IPS-NIHi7 (cell line): ENCODE results near the gene P3H3.
"Not testable (repeated sequence)": the region's sequence is repeated elsewhere in the genome, so short reads cannot be mapped to it uniquely, and the experiment has no call there.

ENCODE experiments used
- DNase-seq: peaks from one replicate; pipeline ENCODE4 v3.0.0; 2012; ENCODE audit warnings: mixed read lengths; ENCODE audit errors: extremely low spot score

The P3H3 gene

DNA sequence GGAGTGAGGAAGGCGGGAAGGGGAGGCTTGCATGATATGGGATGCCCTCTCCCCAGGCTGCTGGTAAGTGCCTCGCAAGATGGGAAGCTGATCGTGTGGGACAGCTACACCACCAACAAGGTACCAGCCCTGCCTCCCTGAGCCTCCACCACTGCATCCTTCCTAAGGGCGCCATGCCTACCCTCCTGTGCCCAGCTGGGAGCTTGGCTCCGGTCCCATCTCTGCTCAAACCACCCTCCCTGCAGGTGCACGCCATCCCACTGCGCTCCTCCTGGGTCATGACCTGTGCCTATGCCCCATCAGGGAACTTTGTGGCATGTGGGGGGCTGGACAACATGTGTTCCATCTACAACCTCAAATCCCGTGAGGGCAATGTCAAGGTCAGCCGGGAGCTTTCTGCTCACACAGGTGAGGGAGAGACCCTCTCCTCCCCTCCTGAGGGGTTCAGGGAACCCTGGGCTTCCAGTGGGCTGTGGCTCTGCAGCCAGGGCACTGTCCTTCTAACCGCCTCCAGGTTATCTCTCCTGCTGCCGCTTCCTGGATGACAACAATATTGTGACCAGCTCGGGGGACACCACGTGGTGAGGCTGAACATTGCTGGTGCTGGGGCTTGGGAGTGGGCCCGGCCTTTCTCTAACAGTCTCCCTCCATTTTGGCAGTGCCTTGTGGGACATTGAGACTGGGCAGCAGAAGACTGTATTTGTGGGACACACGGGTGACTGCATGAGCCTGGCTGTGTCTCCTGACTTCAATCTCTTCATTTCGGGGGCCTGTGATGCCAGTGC lies 15.1 kb downstream of the P3H3 start:
- DNase-seq, result peak; percentile 58

DNA sequence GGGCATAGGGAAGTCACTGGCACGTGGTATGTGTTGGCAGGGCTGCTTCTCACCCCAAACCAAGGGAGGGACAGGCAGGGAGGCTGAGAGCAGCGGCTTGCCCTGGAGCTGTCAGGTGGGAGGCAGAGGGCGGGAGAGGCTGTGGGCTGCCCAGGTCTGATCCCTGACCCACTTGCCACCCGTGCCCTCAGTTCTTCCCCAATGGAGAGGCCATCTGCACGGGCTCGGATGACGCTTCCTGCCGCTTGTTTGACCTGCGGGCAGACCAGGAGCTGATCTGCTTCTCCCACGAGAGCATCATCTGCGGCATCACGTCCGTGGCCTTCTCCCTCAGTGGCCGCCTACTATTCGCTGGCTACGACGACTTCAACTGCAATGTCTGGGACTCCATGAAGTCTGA lies 17.2 kb downstream of the P3H3 start:
- no peak for DNase-seq

DNA sequence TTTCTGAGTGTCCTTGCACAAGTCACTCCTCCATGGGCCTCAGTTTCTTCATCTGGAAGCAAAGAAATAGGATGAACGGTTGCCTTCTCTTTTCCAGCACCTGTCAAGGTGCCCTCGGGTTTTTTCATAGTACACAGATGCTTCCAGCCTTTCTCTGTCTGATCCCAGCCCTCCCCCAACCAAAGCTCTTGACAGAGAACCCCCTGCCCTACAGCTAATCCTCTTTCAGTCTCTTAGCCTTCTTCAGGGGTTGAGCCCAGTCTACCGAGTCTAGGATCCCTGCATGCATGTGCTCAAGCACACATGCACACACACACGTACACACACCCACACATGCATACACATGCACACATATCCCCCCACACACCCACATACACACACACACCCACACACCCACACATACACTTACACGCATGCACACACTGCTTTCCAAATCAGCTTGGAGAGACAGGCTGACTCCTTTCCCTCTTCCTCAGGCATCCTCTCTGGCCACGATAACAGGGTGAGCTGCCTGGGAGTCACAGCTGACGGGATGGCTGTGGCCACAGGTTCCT lies 18.2 kb downstream of the P3H3 start:
- DNase-seq, result no peak

DNA sequence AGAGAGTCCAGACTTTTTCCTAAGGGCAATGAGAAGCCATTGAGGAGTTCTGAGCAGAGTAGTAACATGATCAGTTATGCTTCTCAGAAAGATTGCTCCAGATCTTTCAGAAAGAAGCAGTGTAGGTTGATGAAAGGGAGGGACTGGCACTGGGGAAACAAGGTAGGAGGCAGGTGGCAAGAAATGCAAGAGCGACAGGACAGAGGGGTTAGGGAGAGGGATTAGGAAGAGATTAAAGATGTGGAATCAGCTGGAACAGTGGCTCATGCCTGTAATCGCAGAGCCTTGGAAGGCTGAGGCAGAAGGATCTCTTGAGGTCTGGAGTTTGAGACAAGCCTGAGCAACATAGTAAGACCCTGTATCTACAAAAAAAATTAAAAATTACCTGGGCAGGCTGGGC lies 19.5 kb downstream of the P3H3 start:
- DNase-seq, result no peak

DNA sequence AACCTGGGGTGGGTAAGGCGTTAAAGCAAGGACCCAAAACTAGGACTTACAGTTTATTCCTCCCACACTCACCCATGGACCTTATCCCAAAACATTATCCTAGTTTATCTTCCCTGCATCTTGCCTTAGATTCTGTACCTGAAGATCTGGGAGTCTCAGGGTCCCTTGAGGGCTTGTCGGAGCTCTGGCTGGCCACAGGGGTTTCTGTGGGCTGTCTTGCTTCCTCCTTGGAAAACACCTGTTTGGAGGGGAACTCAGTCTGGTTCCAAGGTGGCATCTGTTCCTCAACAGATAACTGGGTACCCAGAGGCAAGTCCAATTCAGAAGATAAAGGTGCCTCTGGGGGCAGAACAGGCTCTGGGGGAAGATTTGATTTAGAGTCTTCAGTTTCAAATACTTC lies 21.2 kb downstream of the P3H3 start:
- no peak for DNase-seq

DNA sequence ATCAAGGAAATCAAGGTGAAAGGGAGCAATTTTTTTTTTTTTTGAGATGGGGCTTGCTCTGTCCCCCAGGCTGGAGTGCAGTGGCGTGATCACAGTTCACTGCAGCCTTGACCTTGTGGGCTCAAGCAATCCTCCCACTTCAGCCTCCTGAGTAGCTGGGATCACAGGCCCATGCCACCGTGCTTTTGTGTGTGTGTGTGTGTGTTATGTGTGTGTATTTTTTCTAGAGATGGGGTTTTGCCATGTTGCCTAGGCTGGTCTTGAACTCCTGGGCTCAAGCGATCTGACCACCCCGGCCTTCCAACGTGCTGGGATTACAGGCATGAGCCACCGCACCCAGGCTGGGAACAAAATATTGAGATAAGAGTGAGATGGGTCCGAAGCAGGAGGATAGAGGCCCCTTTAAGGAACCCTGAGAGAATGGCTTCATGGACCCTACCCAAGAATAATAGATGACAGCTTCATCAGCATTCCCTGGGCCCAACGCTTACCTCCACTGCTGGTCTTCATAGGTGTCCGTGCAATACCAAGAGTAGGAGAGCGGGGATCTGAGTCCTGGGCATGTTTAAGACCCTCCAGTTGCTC lies 21.9 kb downstream of the P3H3 start:
- no peak for DNase-seq

DNA sequence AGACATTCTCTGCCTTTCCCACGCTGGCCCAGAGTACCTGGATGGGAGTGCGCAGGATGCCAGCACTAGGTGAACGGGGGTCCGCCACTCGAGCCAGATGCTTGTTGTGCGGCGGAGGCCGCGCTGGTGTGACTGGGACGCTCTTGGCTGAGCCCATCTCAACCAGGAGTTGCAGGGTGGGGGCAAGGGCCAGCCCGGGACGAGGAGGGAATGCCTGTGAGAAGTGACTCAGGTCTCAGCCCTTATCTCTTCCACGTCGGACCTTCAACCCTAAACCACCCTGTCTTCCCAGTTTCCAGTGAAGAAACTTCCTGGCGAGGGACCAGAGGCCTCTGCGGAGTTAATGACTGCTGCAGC lies 22.6 kb downstream of the P3H3 start:
- peak; percentile 41 for DNase-seq

DNA sequence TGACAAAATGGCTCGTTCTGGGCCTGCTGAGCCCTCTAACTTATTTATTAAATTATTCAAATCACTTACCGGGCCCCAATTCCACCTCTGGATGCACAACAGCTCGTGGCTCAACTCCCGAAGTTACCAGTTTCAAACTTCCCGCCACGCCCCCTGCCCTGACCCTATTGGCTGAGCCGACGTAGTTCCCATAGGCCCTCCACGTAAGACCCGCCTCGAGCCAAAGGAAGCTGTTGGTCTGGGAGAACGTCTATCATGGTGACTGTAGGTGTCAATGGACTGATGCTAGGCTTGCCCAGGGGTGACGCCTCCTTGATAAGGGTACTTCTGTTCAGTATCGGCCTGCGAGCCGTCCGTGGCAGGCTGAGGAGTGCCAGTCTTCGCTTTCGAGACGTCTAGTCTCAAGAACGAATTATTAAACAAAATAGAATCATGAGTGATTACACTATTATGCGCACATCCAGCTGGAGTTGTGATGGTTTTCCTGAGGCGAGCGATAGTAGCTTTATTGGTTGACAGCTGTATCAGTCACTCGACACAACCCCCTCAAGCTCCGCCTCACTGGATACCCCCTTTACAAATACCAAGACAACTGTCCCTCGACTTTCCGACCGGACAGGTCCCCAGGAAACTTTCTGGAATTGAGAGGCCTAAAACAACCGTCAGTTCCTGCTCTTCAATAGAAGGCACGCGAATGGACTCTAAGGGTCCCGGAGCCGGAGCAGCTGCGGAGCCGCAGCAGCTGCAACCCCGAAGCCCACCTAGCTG lies 23.1 kb downstream of the P3H3 start, which contains the start of gene CDCA3:
Gene CDCA3, minus strand, starts transcription at position 134 of the 768 bp plus-strand sequence. CDS start 334 bp downstream, outside the sequence.
- peak; percentile 100 for DNase-seq

DNA sequence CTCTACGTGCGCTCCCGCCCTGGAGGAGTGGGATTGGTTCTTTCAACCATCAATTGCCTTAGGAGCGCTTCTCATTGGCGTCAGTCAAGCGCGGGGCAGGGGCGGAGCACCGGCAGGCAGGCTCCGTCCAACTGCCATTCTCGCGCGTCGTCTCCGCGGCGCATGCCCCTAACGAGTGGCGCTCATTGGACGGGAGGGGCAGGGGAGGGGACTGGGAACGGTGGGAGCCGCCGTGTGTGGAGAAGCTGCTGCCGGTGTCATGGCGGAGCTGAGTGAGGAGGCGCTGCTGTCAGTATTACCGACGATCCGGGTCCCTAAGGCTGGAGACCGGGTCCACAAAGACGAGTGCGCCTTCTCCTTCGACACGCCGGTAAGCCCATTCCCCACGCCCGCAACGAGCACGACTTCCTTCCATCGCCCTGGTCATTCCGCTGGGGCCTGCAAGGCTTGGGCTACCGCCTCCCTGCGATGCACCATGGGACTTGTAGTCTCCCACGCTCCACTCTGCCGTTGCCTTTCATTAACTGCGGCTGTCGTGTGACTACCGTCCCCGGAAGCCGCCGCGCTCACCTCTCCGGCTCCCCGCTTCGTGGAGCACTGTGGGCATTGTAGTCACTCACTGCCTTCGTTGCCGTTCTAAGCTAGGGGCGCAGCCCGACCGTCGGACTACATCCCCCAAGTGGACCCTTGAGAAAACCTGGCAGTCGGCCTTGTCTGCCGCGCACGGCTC lies 23.9 kb downstream of the P3H3 start, which contains the start of gene USP5:
Gene USP5, plus strand, starts transcription at position 230 of the 730 bp plus-strand sequence. Its CDS starts 30 bp downstream, at position 260.
- DNase-seq, result peak; percentile 95

DNA sequence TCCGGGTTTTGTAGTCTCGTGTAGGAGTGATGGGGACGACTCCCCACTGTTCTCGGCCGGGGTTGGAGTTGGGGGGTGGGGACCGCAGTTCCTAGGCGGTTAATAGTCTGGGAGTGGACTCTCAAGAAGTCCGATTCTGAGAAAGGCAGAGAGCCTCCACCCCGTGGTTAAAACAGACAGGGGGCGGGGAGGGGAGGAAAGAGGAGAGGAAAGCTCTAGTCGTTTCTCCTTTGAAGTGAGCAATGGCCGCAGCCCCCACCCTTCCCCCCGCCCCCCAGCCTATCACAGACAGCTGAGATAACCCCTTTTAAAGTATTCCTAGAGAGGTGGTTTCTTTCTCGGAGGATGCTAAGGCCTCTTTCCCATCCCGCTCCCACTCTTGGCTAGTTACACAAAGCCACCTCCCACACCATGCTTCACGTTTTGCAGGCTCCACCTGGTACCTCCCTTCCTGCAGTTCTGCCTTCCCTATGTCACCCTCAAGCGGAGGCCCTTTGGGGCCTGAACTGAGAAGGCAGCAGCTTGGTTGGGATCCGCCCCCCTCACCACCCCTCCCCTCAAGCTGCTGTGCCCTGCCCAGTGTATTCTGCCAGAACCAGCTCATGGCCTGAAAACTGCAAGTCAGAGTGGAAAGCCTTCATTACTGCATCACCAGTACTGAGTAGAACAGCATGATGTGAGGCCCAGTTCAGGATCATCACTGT lies 24.6 kb downstream of the P3H3 start:
- peak; percentile 53 for DNase-seq

DNA sequence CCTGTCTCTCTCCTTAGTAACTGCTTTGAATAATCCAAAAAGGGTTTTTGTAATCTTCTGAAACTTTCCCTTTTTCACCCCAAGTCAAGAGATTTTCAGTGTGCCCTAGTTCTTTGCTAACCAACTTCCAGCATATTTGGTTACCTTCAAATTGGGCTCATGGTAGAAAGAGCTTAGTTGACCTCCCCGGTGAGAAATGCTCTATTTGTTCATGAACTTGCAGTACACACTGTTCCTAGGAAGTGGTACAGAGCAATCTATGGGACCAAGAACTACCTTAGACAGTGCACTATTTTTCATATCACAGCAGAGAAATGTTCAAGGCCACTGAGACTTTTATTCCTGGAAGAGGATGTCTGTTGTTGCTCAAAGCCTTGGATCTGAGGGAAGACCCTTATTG lies 25.4 kb downstream of the P3H3 start:
- no peak for DNase-seq

DNA sequence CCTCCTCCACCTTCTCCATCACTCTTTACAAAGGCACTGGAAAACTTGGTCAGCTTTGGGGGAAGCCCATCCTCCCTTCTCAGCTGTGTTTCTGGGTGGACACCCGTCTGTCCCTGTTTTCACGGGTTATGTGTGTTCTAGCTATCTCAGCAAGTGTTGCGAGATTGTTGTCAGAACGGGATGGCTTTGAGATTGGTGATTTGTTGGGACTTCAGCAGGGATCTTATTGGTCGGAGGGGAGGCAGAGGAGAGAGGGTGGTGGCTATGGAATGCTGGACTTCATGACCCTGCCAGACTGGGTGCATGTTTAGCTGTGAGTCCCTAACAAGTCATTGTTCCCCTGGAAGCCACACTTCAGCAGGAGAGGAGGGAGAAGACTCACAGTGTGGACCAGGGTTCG lies 25.8 kb downstream of the P3H3 start:
- no peak for DNase-seq

DNA sequence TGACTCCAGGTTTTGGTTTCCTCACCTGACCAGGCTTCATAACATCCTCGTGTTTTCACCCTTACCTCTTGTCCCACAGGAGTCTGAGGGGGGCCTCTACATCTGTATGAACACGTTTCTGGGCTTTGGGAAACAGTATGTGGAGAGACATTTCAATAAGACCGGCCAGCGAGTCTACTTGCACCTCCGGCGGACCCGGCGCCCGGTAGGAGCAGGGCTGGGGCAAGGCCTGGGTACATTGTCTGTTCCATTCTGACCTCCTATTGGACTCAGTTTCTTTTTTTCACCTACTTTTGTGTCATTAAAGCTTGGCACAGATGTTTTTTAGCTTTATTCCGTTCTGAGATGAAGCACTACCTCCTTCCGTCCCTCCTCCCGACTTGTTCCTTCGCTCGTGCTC lies 27.1 kb downstream of the P3H3 start:
- DNase-seq, result no peak

DNA sequence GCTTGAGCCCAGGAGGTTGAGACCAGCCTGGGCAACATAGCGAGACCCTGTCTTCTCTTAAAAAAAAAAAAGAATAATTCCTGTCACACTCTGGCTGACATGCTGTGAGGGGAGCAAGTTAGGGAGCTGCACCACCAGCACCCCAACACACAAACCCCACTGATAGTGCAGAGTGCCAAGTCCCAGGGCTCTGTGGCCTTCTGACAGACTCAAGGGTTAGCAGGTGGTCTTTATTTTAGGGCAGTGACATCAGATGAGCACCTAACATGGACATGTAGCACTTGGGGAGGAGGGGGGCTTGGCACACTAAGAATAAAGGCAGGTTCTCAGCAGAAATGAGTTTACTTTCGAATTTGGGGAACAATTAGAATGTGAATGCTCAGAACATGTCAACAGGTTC lies 30.6 kb downstream of the P3H3 start:
- no peak for DNase-seq

DNA sequence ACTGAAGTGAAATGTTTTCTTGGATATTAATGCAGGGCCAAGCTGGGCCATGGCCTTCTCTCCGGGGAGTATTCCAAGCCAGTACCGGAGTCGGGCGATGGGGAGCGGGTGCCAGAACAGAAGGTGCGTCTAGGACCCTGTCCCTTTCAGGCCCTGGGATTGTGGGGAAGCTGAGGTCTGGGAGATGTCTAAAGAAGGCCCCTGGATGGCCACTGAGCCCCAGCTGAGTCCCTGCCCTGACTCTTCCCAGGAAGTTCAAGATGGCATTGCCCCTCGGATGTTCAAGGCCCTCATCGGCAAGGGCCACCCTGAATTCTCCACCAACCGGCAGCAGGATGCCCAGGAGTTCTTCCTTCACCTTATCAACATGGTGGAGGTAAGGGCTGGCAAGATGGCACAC lies 31.9 kb downstream of the P3H3 start:
- DNase-seq, result no peak

DNA sequence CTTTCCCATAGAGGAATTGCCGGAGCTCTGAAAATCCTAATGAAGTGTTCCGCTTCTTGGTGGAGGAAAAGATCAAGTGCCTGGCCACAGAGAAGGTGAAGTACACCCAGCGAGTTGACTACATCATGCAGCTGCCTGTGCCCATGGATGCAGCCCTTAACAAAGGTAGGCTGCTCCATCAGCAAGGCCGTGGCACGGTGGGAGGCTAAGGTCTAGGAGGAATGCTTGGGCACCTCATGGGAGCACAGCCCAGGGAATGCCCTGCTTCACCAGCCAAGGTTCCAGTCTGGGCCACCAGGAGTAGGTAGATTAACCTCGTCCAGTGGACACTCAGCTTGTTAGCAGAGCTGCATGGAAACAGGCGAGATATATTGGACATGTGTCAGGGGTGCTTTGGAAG lies 32.7 kb downstream of the P3H3 start:
- DNase-seq, result no peak

DNA sequence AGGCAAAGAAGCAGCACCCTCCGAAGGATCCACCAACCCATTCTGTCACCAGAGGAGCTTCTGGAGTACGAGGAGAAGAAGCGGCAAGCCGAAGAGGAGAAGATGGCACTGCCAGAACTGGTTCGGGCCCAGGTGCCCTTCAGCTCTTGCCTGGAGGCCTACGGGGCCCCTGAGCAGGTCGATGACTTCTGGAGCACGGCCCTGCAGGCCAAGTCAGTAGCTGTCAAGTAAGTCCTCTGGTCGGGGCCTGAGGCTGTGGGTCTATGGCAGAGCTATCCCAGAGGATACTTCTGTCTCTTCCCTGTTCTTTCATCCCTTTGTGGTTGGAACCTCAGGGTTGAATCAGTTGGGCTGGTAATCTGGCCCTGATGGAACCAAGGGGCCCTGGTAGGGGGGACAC lies 33.2 kb downstream of the P3H3 start:
- no peak for DNase-seq

DNA sequence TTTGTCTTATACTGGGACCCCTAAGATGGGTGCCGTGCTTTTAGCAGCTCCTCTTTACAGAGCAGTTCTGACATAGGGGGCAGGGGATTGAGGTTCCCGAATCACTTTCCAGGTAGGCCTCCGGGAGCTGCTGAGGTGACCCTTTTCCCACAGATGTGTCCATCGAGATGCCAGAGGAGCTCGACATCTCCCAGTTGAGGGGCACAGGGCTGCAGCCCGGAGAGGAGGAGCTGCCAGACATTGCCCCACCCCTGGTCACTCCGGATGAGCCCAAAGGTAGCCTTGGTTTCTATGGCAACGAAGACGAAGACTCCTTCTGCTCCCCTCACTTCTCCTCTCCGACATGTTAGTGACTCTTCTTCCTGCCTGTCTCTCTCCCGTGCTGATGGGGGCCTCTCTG lies 34.8 kb downstream of the P3H3 start:
- DNase-seq, result no peak

DNA sequence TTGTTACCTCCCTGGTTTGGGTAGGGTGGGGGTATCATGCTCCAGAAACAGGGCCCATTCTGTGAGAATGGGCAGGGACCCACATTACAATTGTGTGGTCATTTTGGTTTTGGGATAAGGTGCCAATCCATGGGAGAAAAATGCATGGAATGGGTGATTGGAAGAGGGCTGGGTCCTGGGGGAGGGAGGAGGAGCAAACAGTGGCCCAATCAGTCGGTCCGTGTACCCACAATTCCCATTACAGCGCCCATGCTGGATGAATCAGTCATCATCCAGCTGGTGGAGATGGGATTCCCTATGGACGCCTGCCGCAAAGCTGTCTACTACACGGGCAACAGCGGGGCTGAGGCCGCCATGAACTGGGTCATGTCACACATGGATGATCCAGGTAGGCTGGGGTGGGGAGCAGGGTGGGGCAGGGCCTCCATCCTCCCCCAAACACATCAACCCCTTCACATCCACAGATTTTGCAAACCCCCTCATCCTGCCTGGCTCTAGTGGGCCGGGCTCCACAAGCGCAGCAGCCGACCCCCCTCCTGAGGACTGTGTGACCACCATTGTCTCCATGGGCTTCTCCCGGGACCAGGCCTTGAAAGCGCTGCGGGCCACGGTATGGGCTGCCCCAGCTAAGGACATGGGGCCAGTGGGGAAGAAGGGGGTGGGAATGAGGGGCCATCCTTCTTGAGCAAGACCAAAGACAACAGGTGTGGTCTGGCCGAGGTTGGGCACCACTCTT lies 35.5 kb downstream of the P3H3 start:
- DNase-seq, result no peak

DNA sequence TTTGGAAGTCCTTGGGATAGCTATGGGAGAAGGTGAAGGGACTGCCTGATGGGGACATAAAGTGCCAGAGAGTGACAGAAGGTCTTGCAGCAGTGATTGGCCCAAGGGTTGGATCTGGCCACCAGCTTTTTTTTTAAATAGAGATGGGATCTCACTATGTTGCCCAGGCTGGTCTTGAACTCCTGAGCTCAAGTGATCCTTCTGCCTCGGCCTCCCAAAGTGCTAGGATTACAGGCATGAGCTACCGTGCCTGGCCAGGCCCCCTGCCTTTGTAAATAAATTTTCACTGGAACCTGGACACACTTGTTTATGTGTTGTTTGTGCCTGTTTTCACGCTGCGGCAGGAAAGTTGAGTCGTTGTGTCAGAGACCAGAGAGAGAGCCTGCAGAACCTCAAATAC lies 37.1 kb downstream of the P3H3 start:
- DNase-seq, result not testable (repeated sequence)
